Chondrocyte (in vitro differentiated cells): ENCODE data around the gene GLRA3. TPM values are rescaled to one million over a fixed set of nuclear protein-coding genes. Genes with fewer than 3 reads are reported as not detected.
A peak's percentile ranks its signal among the peaks of the same experiment; 100 is the strongest.

ENCODE experiments used
- DNase-seq: peaks from one replicate; pipeline ENCODE4 v3.0.0; 2021; ENCODE audit warnings: mixed read lengths, low spot score
- H3K27ac Mint-ChIP-seq: one replicate; pipeline ENCODE4 v1.8.0; 2021; ENCODE audit warnings: mild to moderate bottlenecking, moderate library complexity, mixed read lengths; ENCODE audit not compliant: unreplicated experiment
- H3K27me3 Mint-ChIP-seq: 2 replicates; pipeline ENCODE4 v1.8.0; 2021; ENCODE audit warnings: low read depth, mixed read lengths
- H3K36me3 Mint-ChIP-seq: 2 replicates; pipeline ENCODE4 v1.8.0; 2021; ENCODE audit warnings: low read depth, mixed read lengths
- H3K4me1 Mint-ChIP-seq: 2 replicates; pipeline ENCODE4 v1.8.0; 2021; ENCODE audit warnings: low read depth, mild to moderate bottlenecking, mixed read lengths
- H3K4me3 Mint-ChIP-seq: one replicate; pipeline ENCODE4 v1.8.0; 2021; ENCODE audit warnings: mild to moderate bottlenecking, moderate library complexity, mixed read lengths; ENCODE audit not compliant: unreplicated experiment
- H3K9me3 Mint-ChIP-seq: 2 replicates; pipeline ENCODE4 v1.8.0; 2021; ENCODE audit warnings: low read depth, mixed read lengths
- total RNA-seq: library from RNA; stranded (reverse); gene quantifications from 3 replicates; pipeline ENCODE4 v1.2.1, GENCODE V29; 2021
- TF ChIP-seq, protein P1 (sequence below): fragments of 200-600 bp; sonication (generic); IDR thresholded peaks from 2 replicates; pipeline ENCODE4 v1.5.0; 2021; ENCODE audit warnings: antibody characterized with exemption, mild to moderate bottlenecking, moderate library complexity

Gene GLRA3
- total RNA-seq, 1 donor from 2014 or later = not detected

DNA sequence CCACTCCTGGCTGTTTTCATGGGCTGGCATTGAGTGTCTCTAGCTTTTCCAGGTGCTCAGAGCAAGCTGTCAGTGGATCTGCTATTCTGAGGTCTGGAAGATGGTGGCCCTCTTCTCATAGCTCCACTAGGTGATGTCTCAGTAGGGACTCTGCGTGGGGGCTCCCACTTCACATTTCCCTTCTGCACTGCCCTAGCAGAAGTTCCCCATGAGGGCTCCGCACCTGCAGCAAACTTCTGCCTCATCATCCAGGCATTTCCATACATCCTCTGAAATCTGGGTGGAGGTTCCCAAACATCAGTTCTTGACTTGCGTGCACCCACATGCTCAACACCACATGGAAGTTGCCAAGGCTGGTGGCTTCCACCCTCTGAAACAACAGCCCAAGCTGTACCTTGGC, 13.8 kb downstream of the GLRA3 start:
- H3K27ac Mint-ChIP-seq = no peak overlapping the region
- no peaks in the 10 kb centered on the region for H3K36me3 Mint-ChIP-seq
- H3K27me3 Mint-ChIP-seq = peaks cover 2% of the 10 kb centered on the region
- no peaks in the 10 kb centered on the region for H3K4me1 Mint-ChIP-seq
- DNase-seq = peak; percentile 54
- TF ChIP-seq, protein P1, sequence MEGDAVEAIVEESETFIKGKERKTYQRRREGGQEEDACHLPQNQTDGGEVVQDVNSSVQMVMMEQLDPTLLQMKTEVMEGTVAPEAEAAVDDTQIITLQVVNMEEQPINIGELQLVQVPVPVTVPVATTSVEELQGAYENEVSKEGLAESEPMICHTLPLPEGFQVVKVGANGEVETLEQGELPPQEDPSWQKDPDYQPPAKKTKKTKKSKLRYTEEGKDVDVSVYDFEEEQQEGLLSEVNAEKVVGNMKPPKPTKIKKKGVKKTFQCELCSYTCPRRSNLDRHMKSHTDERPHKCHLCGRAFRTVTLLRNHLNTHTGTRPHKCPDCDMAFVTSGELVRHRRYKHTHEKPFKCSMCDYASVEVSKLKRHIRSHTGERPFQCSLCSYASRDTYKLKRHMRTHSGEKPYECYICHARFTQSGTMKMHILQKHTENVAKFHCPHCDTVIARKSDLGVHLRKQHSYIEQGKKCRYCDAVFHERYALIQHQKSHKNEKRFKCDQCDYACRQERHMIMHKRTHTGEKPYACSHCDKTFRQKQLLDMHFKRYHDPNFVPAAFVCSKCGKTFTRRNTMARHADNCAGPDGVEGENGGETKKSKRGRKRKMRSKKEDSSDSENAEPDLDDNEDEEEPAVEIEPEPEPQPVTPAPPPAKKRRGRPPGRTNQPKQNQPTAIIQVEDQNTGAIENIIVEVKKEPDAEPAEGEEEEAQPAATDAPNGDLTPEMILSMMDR = no peak
- H3K9me3 Mint-ChIP-seq = no peaks in the 10 kb centered on the region
- H3K4me3 Mint-ChIP-seq = no peak overlapping the region

DNA sequence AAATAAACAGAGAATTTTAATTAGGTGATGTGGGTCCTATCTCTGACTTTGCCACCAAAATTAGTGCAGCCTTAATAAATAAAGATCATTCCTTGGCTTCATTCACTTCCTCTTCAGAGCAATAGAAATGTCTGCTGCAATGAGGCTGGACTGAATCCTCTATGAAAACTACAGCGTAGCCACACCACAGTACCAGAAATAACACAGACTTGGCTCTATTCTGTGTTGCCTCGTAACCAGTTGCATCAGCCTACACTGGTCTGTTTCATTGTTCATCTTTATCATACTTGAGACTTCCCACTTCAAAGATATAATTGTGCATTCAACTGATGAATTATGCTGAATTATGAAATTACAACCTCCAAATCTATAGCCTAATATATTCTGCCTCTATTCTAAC, 15.8 kb downstream of the GLRA3 start:
- peaks cover 3% of the 10 kb centered on the region for H3K27me3 Mint-ChIP-seq
- H3K9me3 Mint-ChIP-seq = no peaks in the 10 kb centered on the region
- no peak overlapping the region for H3K4me3 Mint-ChIP-seq
- no peak for DNase-seq
- no peaks in the 10 kb centered on the region for H3K36me3 Mint-ChIP-seq
- TF ChIP-seq, protein P1 = no peak
- no peak overlapping the region for H3K27ac Mint-ChIP-seq
- no peaks in the 10 kb centered on the region for H3K4me1 Mint-ChIP-seq

DNA sequence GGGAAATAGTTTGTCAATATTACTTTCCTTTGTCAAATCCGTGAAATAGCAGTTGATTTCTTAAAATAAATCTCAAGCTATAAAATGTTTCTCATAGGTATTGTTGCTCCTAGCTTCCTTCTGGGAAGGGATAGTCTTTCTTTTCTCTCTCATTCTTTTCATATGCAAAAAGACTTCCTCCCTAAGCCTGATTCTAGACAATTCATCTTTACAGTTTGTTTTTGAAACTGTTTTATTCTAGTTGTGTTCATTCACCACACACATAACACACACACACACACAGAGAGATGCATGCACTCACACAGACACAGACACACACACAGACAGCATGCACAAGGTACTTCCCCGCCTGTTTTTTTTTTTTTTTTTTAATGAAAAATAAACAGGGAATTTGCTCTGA, 18.2 kb downstream of the GLRA3 start:
- TF ChIP-seq, protein P1 = no peak
- no peak for DNase-seq
- H3K4me1 Mint-ChIP-seq = no peaks in the 10 kb centered on the region
- no peaks in the 10 kb centered on the region for H3K9me3 Mint-ChIP-seq
- H3K36me3 Mint-ChIP-seq = no peaks in the 10 kb centered on the region
- no peak overlapping the region for H3K27ac Mint-ChIP-seq
- peaks cover 6% of the 10 kb centered on the region for H3K27me3 Mint-ChIP-seq
- H3K4me3 Mint-ChIP-seq = no peak overlapping the region

DNA sequence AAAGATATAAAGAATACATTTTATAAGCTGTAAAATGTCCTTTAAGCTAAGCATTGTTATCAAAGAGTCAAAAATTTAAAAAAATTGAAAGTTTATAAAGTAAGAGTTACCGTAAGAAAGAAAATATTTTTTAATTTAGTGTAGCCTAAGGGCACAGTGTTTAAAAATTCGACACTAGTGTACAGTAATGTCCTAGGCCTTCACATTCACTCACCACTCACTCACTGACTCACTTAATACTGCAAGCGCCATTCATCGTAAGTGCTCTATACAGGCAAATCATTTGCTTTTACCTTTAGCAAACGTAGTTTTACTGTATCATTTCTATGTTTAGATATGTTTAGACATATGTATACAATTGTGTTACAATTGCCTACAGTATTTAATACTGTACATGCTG, 20.2 kb downstream of the GLRA3 start:
- H3K27ac Mint-ChIP-seq = no peak overlapping the region

DNA sequence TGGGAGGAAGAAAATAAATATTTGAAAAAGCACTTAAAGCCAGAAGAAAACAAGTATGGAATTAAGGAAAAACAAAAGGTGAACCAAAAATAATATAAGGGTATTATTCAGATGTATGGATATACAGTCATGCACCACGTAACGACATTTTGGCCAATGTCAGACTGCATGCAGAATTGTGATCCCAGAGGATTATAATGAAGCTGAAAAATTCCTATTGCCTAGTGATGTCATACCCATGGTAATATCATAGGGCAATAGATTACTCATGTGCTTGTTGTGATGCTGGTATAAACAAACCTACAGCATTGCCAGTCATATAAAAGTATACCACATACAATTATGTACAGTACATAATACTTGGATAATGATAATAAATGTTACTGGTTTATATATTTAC, 20.9 kb downstream of the GLRA3 start:
- DNase-seq = no peak
- H3K27me3 Mint-ChIP-seq = peaks cover 8% of the 10 kb centered on the region
- no peaks in the 10 kb centered on the region for H3K36me3 Mint-ChIP-seq
- no peak overlapping the region for H3K4me3 Mint-ChIP-seq
- no peak overlapping the region for H3K27ac Mint-ChIP-seq
- H3K9me3 Mint-ChIP-seq = no peaks in the 10 kb centered on the region
- no peaks in the 10 kb centered on the region for H3K4me1 Mint-ChIP-seq
- TF ChIP-seq, protein P1 = no peak

More for the DNA sequence above, 20.2 kb downstream of the GLRA3 start:
- no peak for DNase-seq
- peaks cover 8% of the 10 kb centered on the region for H3K27me3 Mint-ChIP-seq
- H3K36me3 Mint-ChIP-seq = no peaks in the 10 kb centered on the region
- TF ChIP-seq, protein P1 = no peak
- H3K9me3 Mint-ChIP-seq = no peaks in the 10 kb centered on the region
- no peak overlapping the region for H3K4me3 Mint-ChIP-seq
- no peaks in the 10 kb centered on the region for H3K4me1 Mint-ChIP-seq
